GM23338 (cell line): ENCODE data around the gene GPR176. TPM values are rescaled to one million over a fixed set of nuclear protein-coding genes. Genes with fewer than 3 reads are reported as not detected.

ENCODE experiments used
- CREB1 ChIP-seq: fragments of 250-450 bp; sonication (Bioruptor Pico); IDR thresholded peaks from 2 replicates; pipeline ENCODE4 v1.5.0; 2020; ENCODE audit warnings: low read depth, mild to moderate bottlenecking, moderate library complexity
- JUNB ChIP-seq: IDR thresholded peaks from one replicate; pipeline ENCODE4 v1.6.1; 2016; ENCODE audit warnings: antibody characterized with exemption; ENCODE audit not compliant: unreplicated experiment
- ZNF114 ChIP-seq: fragments of 250-450 bp; sonication (Bioruptor Pico); IDR thresholded peaks from 2 replicates; pipeline ENCODE4 v1.5.0; 2020; ENCODE audit warnings: mild to moderate bottlenecking, moderate library complexity
- ZNF462 ChIP-seq: fragments of 250-450 bp; sonication (Bioruptor Pico); IDR thresholded peaks from 2 replicates; pipeline ENCODE4 v1.5.0; 2020; ENCODE audit warnings: mild to moderate bottlenecking, moderate library complexity
- polyA plus RNA-seq: library from polyadenylated mRNA; unstranded; fragments of >200 nt; fragmentation: Nextera tagmentation; extraction: Ambion mirVana; gene quantifications from 2 replicates; pipeline ENCODE4 v1.2.1, GENCODE V29; 2016
- total RNA-seq: library from RNA; depleted of rRNA; stranded (reverse); fragments of >200 nt; shearing (Covaris generic); gene quantifications from 2 replicates; pipeline ENCODE4 v1.2.3, GENCODE V29; 2014
- TF ChIP-seq, protein P1 (sequence below): IDR thresholded peaks from one replicate; pipeline ENCODE4 v1.6.1; 2018; ENCODE audit warnings: antibody characterized with exemption; ENCODE audit not compliant: unreplicated experiment
- TF ChIP-seq, protein P2 (sequence below), 2 experiments: fragments of 200-600 bp in 1 of 2; sonication (generic) in 1 of 2; conservative IDR thresholded peaks; 2 replicates each; pipeline versions ENCODE4 v1.5.1 to v1.6.1; 2016 to 2017; ENCODE audit warnings: antibody characterized with exemption in 2 of 2, low read depth in 2 of 2, mild to moderate bottlenecking in 2 of 2, moderate library complexity in 1 of 2

The GPR176 gene
- total and polyA plus RNA-seq, 2 experiments from 2014 or later: 60.0 to 248 TPM

GRCh38 chr15:39857132-39857531 is 62.9 kb downstream of the GPR176 start (continued):
- TF ChIP-seq ZNF462: no peak
- TF ChIP-seq, protein P1, sequence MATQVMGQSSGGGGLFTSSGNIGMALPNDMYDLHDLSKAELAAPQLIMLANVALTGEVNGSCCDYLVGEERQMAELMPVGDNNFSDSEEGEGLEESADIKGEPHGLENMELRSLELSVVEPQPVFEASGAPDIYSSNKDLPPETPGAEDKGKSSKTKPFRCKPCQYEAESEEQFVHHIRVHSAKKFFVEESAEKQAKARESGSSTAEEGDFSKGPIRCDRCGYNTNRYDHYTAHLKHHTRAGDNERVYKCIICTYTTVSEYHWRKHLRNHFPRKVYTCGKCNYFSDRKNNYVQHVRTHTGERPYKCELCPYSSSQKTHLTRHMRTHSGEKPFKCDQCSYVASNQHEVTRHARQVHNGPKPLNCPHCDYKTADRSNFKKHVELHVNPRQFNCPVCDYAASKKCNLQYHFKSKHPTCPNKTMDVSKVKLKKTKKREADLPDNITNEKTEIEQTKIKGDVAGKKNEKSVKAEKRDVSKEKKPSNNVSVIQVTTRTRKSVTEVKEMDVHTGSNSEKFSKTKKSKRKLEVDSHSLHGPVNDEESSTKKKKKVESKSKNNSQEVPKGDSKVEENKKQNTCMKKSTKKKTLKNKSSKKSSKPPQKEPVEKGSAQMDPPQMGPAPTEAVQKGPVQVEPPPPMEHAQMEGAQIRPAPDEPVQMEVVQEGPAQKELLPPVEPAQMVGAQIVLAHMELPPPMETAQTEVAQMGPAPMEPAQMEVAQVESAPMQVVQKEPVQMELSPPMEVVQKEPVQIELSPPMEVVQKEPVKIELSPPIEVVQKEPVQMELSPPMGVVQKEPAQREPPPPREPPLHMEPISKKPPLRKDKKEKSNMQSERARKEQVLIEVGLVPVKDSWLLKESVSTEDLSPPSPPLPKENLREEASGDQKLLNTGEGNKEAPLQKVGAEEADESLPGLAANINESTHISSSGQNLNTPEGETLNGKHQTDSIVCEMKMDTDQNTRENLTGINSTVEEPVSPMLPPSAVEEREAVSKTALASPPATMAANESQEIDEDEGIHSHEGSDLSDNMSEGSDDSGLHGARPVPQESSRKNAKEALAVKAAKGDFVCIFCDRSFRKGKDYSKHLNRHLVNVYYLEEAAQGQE: no peak
- TF ChIP-seq, protein P2, sequence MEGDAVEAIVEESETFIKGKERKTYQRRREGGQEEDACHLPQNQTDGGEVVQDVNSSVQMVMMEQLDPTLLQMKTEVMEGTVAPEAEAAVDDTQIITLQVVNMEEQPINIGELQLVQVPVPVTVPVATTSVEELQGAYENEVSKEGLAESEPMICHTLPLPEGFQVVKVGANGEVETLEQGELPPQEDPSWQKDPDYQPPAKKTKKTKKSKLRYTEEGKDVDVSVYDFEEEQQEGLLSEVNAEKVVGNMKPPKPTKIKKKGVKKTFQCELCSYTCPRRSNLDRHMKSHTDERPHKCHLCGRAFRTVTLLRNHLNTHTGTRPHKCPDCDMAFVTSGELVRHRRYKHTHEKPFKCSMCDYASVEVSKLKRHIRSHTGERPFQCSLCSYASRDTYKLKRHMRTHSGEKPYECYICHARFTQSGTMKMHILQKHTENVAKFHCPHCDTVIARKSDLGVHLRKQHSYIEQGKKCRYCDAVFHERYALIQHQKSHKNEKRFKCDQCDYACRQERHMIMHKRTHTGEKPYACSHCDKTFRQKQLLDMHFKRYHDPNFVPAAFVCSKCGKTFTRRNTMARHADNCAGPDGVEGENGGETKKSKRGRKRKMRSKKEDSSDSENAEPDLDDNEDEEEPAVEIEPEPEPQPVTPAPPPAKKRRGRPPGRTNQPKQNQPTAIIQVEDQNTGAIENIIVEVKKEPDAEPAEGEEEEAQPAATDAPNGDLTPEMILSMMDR (conservative IDR thresholded peaks at IDR 0.05; ENCODE audit: low read depth in 2 of 2): no peak
- TF ChIP-seq ZNF114 (CRISPR knock-in tag): no peak
- TF ChIP-seq CREB1 (CRISPR knock-in tag): no peak
- no peak for TF ChIP-seq JUNB
